Fibroblast of villous mesenchyme (primary cell): ENCODE results near the gene TPM4. TPM values are rescaled to one million over a fixed set of nuclear protein-coding genes. Genes with fewer than 3 reads are reported as not detected.

Experiments
- DNase-seq: peaks from one replicate; pipeline ENCODE4 v3.0.0-alpha.2; 2010; ENCODE audit warnings: low read depth
- H3K4me3 ChIP-seq: 2 replicates; pipeline ENCODE4 v1.5.1; 2011; ENCODE audit warnings: low read depth, mild to moderate bottlenecking, low read length
- CTCF ChIP-seq: IDR thresholded peaks from 2 replicates; pipeline ENCODE4 v1.5.1; 2012; ENCODE audit warnings: low read depth, mild to moderate bottlenecking, low read length; ENCODE audit not compliant: insufficient read depth
- total RNA-seq: library from RNA; depleted of rRNA; stranded (reverse); fragments of >200 nt; gene quantifications from 2 replicates; pipeline ENCODE4 v1.2.3, GENCODE V29; 2012

The TPM4 gene
- total RNA-seq, 1 donor = 1,470 TPM

- DNase-seq = no peak
- no peak overlapping the region for H3K4me3 ChIP-seq
- no peak for TF ChIP-seq CTCF
Measured at GRCh38 chr19:16036941-16037340, 39.4 kb upstream of the TPM4 start.

GRCh38 chr19:16037424-16038195 is 38.7 kb upstream of the TPM4 start:
- no peak for DNase-seq
- TF ChIP-seq CTCF = no peak

GRCh38 chr19:16038196-16038695 is 38.0 kb upstream of the TPM4 start:
- no peak for TF ChIP-seq CTCF
- DNase-seq = no peak
- H3K4me3 ChIP-seq = no peak overlapping the region

More at GRCh38 chr19:16037424-16038195, 38.7 kb upstream of the TPM4 start:
- no peak overlapping the region for H3K4me3 ChIP-seq

- no peak for TF ChIP-seq CTCF
- no peak overlapping the region for H3K4me3 ChIP-seq
- no peak for DNase-seq
Measured at GRCh38 chr19:16039081-16039480, 37.2 kb upstream of the TPM4 start.

GRCh38 chr19:16039545-16039944 is 36.8 kb upstream of the TPM4 start:
- DNase-seq = no peak
- no peak overlapping the region for H3K4me3 ChIP-seq
- no peak for TF ChIP-seq CTCF

GRCh38 chr19:16040642-16041041 is 35.7 kb upstream of the TPM4 start:
- no peak overlapping the region for H3K4me3 ChIP-seq
- TF ChIP-seq CTCF = no peak
- peak; percentile 89 for DNase-seq
